Stomach (tissue), 19 donors: Measurements from ENCODE around the gene NECTIN4. TPM values are rescaled to one million over a fixed set of nuclear protein-coding genes. Genes with fewer than 3 reads are reported as not detected.
A peak's percentile ranks its signal among the peaks of the same experiment; 100 is the strongest.

Experiments
- DNase-seq, 2 donors: peaks; one replicate each; pipeline versions ENCODE4 v3.0.0 to v3.0.0-alpha.2; 2013 to 2019
- H3K27ac ChIP-seq, 5 donors: fragments of 200-600 bp in 4 of 5; sonication (generic) in 4 of 5; one replicate each; pipeline ENCODE4 v1.5.1; 2013 to 2019; ENCODE audit warnings: mild to moderate bottlenecking in 1 of 5, moderate library complexity in 1 of 5
- H3K27me3 ChIP-seq, 3 donors: fragments of 200-600 bp; sonication (generic); one replicate each; pipeline ENCODE4 v1.5.1; 2017 to 2019; ENCODE audit warnings: mixed run types in 1 of 3
- H3K36me3 ChIP-seq, 4 donors: fragments of 200-600 bp; sonication (generic); 1 replicate in 3 of 4; 2 replicates in 1 of 4; pipeline ENCODE4 v1.5.1; 2016 to 2019
- H3K4me1 ChIP-seq, 4 donors: fragments of 200-600 bp; sonication (generic); one replicate each; pipeline ENCODE4 v1.5.1; 2016 to 2019
- H3K4me3 ChIP-seq, 4 donors: fragments of 200-600 bp; sonication (generic) in 3 of 4; one replicate each; pipeline ENCODE4 v1.5.1; 2016 to 2019; ENCODE audit warnings: mild to moderate bottlenecking in 1 of 4
- H3K9me3 ChIP-seq, 4 donors: fragments of 200-600 bp; sonication (generic); one replicate each; pipeline ENCODE4 v1.5.1; 2016 to 2019
- CTCF ChIP-seq, 7 experiments: fragments of 450-650 bp in 4 of 7; fragments of 200-600 bp in 3 of 7; sonication (generic) in 3 of 7; IDR thresholded peaks; one replicate each; pipeline ENCODE4 v1.5.1; 2016 to 2019; ENCODE audit warnings: antibody characterized with exemption in 7 of 7, control low read depth in 2 of 7, mild to moderate bottlenecking in 1 of 7
- EP300 ChIP-seq: sonication (generic); formaldehyde crosslinking; IDR thresholded peaks from one replicate; pipeline ENCODE4 v1.6.1; 2017; ENCODE audit warnings: antibody characterized with exemption
- POLR2A ChIP-seq, 4 donors: fragments of 450-650 bp; IDR thresholded peaks; one replicate each; pipeline ENCODE4 v1.6.1; 2016; ENCODE audit warnings: antibody characterized with exemption in 4 of 4, control low read depth in 2 of 4, mild to moderate bottlenecking in 1 of 4, moderate library complexity in 1 of 4
- POLR2AphosphoS5 ChIP-seq, 3 donors: sonication (generic); formaldehyde crosslinking; IDR thresholded peaks; one replicate each; pipeline ENCODE4 v1.6.1; 2016; ENCODE audit warnings: antibody characterized with exemption in 3 of 3
- WGBS, 5 donors: extraction: QIAGEN DNeasy Blood & Tissue Kit in 3 of 5; methylation state at CpG; one replicate each; pipeline versions ENCODE4 v1.1.5 to v1.1.7; 2013 to 2018; 5-methylcytosine and 5-hydroxymethylcytosine counted together
- intact Hi-C: fragments of 100-400 bp; cut with DNase I; formaldehyde crosslinking; loops from one replicate; pipeline ENCODE4 v1.15.1; 2023; ENCODE audit warnings: low total_unique reads
- long read RNA-seq, 10 donors: transcript quantifications; one replicate each; lab custom pipeline, GENCODE V29; 2026
- polyA plus RNA-seq, 3 donors: library from polyadenylated mRNA; stranded (reverse); fragments of 200-250 nt; gene quantifications; one replicate each; pipeline ENCODE4 v1.2.3, GENCODE V29; 2013
- total RNA-seq, 5 donors: library from RNA; depleted of rRNA; stranded (reverse); fragments of >200 nt; gene quantifications; one replicate each; pipeline versions ENCODE4 v1.1.0 to v1.2.3, GENCODE V29; 2014 to 2016
- donor health status: healthy with polysubstance abuse.
- donor health status: Bipolar disorder and iron deficiency.
- donor health status: healthy.

Gene NECTIN4
- total RNA-seq, result 10 to 100 TPM in 2 of 5 donors, 1 to 10 TPM in 3; 2.0 to 20.3 (median 7.0) TPM
- polyA plus RNA-seq, result 10 to 100 TPM in 1 of 3 donors, 1 to 10 TPM in 2; 1.7 to 14.2 (median 2.6) TPM
- long read RNA-seq, donor 1, result 0 reads
- long read RNA-seq, donor 2, result 0 reads
- long read RNA-seq, donor 3, result 0 reads
- long read RNA-seq, donor 4, result 0 reads
- long read RNA-seq, donor 5, result 0 reads
- long read RNA-seq, donor 6, result 0 reads
- long read RNA-seq, donor 7, result 0 reads
- long read RNA-seq, donor 8, result 0 reads
- long read RNA-seq, donor 9, result 0 reads
- long read RNA-seq, donor 10, partial matches to known transcripts, result 0 of 1 reads
- long read RNA-seq, donor 10, other reads (novel, unspliced or antisense), result 0 of 1 reads

- intact Hi-C loops, result no loop called here
- peak within 1 kb of the TSS; percentile 75 to 87 (median 79) for H3K27ac ChIP-seq
These were observed at the start of gene NECTIN4 for GRCh38 chr1:161089251-161089924. NECTIN4 (minus strand) TSS chr1:161089558; CDS start chr1:161089296, 262 bp downstream.

DNA sequence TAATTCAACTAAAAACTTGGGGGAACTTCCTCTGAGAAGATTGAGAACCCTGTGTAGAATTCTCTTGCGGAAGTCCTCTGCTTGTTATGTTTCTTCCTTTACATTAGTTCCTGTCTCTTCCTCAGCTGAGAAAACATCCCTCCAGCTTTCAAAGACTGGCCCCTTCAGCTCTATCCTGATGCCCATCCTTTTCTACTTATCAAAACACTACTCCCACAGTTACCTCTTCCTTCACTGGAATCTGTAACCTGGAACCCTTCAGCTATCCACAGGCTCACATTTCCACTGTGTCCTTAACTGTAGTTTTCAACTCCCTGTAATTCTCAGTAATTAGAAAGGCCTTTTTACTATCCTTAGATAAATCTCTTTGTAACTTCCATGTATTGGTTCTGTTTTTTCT lies 49.1 kb upstream of the NECTIN4 start:
- TF ChIP-seq CTCF (IDR thresholded peaks at IDR 0.05) (no peak), POLR2A (IDR thresholded peaks at IDR 0.05) (no peak), POLR2AphosphoS5 (IDR thresholded peaks at IDR 0.05) (no peak), EP300 (no peak)
- WGBS, 5 donors, result 73 to 89% (median 86%) methylated on average over 1 of the region's 1 CpG
- intact Hi-C loops, result no loop called here
- Histone ChIP-seq H3K4me3 (no peak overlapping the region), H3K9me3 (no peaks in the 10 kb centered on the region), H3K36me3 (peaks cover 0 to 5% (median 0%) of the 10 kb centered on the region in 4 donors), H3K4me1 (peaks cover 10 to 26% (median 17%) of the 10 kb centered on the region in 4 donors), H3K27ac (peak overlapping the region in 1 of 5 donors; percentile 15), H3K27me3 (no peaks in the 10 kb centered on the region)
- no peak for DNase-seq

More at GRCh38 chr1:161089251-161089924, at the start of gene NECTIN4:
- H3K9me3 ChIP-seq, result no peaks in the 10 kb centered on the region
- peak; percentile 87 to 94 for DNase-seq
- H3K4me1 ChIP-seq, result peaks cover 5 to 44% (median 26%) of the 10 kb centered on the region in 4 donors
- 24 to 44% (median 34%) methylated on average over 11 to 22 of the region's 22 CpGs for WGBS, 5 donors
- no peaks in the 10 kb centered on the region for H3K27me3 ChIP-seq
- peak in 2 of 3 donors; percentile 84 to 92 for TF ChIP-seq POLR2AphosphoS5 (IDR thresholded peaks at IDR 0.05)
- TF ChIP-seq CTCF (IDR thresholded peaks at IDR 0.05), result no peak
- no peaks in the 10 kb centered on the region for H3K36me3 ChIP-seq
- peak within 1 kb of the TSS; percentile 28 to 50 (median 32) for H3K4me3 ChIP-seq

DNA sequence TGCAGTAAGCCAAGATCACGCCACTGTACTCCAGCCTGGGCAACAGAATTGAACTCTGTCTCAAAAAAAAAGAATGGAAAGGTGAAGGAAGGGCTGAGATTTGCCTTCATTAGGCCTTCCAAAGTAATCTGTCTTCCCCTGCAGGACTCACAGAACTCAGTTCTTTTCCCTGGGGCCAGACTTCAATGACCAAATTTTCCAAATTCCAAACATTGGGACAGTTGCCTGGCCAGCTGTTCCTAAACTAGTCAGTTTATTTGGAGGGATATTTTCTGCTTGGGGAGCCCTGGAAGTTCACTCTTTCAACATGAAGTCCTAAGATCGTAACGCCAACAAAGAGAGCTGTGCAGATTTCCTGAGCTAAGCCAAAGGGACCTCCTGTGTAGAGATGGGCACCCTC lies 48.5 kb upstream of the NECTIN4 start:
- H3K27me3 ChIP-seq, result no peaks in the 10 kb centered on the region
- DNase-seq, result no peak
- WGBS, 5 donors, result 72 to 80% (median 75%) methylated on average over 3 of the region's 3 CpGs
- peaks cover 0 to 5% (median 0%) of the 10 kb centered on the region in 4 donors for H3K36me3 ChIP-seq
- TF ChIP-seq EP300, result no peak
- TF ChIP-seq POLR2AphosphoS5 (IDR thresholded peaks at IDR 0.05), result no peak
- TF ChIP-seq POLR2A (IDR thresholded peaks at IDR 0.05), result no peak
- peak overlapping the region in 2 of 5 donors; percentile 15 to 16 for H3K27ac ChIP-seq
- no peak overlapping the region for H3K4me3 ChIP-seq
- no peaks in the 10 kb centered on the region for H3K9me3 ChIP-seq
- H3K4me1 ChIP-seq, result peaks cover 10 to 29% (median 20%) of the 10 kb centered on the region in 4 donors
- intact Hi-C loops, result no loop called here

- DNase-seq, result peak in 1 of 2 donors; percentile 26
- Histone ChIP-seq H3K36me3 (peaks cover 12 to 22% (median 17%) of the 10 kb centered on the region in 4 donors), H3K4me1 (peaks cover 28 to 64% (median 47%) of the 10 kb centered on the region in 4 donors), H3K27me3 (no peaks in the 10 kb centered on the region), H3K9me3 (no peaks in the 10 kb centered on the region), H3K4me3 (peak overlapping the region; percentile 66 to 79 (median 74)), H3K27ac (peak overlapping the region; percentile 90 to 97 (median 96))
- TF ChIP-seq POLR2A (IDR thresholded peaks at IDR 0.05) (no peak), POLR2AphosphoS5 (IDR thresholded peaks at IDR 0.05) (no peak)
- intact Hi-C loops, result no loop called here
- WGBS, 5 donors, result 4% methylated on average over 11 of the region's 11 CpGs
These were observed 43.9 kb upstream of the NECTIN4 start for GRCh38 chr1:161133220-161133740.
